Measurements from ENCODE around the gene BNC2. TPM values are rescaled to one million over a fixed set of nuclear protein-coding genes. Genes with fewer than 3 reads are reported as not detected.

BNC2 gene
- total and polyA plus RNA-seq, 2 donors (not counting 1 experiment from before 2014, with no cell fraction given): 34.7 to 39.1 TPM

DNA sequence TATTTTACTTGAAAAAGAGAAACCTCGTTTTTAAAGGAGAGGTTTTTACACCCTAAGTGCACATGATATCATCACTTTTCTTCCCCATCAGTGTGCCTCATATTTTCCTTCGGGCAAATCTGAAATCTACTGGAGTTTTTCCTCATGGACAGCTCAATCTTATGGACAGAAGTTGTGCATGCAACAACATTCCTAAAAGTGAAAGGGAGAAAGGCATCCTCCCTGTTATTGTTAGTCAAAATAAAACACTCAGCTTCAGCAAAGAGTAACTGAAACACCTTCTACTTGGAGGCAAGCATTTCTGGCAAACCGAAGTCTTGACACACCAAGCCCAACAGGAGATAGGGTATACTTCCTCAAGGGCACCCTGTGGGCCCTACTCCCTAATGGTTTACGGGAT lies 217.9 kb downstream of the BNC2 start:
- H3K4me3 ChIP-seq (replicated peaks in 1 of 4; ENCODE audit: control extremely low read depth in 1 of 4, insufficient read depth in 1 of 4, low read depth in 3 of 4, low read length in 4 of 4): peak overlapping the region in 2 of 4 experiments; percentile 7 to 59
- no peaks in the 10 kb centered on the region for H4K20me1 ChIP-seq (ENCODE audit: control insufficient read depth, extremely low read depth, insufficient read depth, low read length)
- no peak overlapping the region for H3K9ac ChIP-seq (ENCODE audit: insufficient read depth, low read length)
- no peaks in the 10 kb centered on the region for H3K9me3 ChIP-seq (ENCODE audit: control insufficient read depth, insufficient read depth, low read depth, low read length)
- H3K27ac ChIP-seq (ENCODE audit: insufficient read depth, low read length): no peak overlapping the region
- H3K36me3 ChIP-seq (ENCODE audit: control insufficient read depth, insufficient read depth, low read length): no peaks in the 10 kb centered on the region
- no peak overlapping the region for H2AFZ ChIP-seq (ENCODE audit: low read length)
- peak in 1 of 2 donors; percentile 64 for DNase-seq (ENCODE audit: low read depth in 2 of 2)
- peaks cover 11% of the 10 kb centered on the region for H3K79me2 ChIP-seq (ENCODE audit: control insufficient read depth, insufficient read depth, low read length)
- peak overlapping the region; percentile 85 for H3K4me2 ChIP-seq (ENCODE audit: extremely low read depth, insufficient read depth, low read length)
- no peak for TF ChIP-seq EZH2 (IDR thresholded peaks at IDR 0.05; ENCODE audit: low read length, missing control alignments)
- H3K4me1 ChIP-seq (ENCODE audit: control insufficient read depth, extremely low read depth, insufficient read depth, low read length): peaks cover 5% of the 10 kb centered on the region
- no peaks in the 10 kb centered on the region for H3K27me3 ChIP-seq (ENCODE audit: control insufficient read depth, insufficient read depth, low read length)

DNA sequence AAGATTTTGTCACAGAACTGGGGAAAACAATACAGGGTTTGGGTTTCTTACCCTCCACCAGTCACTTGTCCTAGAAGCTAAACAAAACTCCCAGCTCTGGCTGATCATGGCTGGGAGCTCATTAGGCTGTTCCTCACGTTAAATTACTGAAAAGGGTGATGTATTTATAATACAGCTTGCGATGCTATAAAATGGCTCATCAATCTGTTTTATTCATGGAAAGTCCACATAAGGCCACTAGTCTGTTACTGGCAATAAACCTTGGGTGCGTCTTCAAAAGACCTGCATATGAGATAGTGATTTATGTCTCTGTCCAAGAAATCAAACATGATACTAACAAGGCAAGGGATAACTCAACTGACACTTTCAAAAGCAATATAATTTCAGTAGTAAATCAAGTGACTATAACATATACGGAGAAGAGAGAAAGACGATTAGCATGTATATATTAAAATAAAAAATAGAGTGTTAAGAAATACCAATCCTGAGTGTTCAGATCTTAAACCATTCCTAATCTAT lies 219.0 kb downstream of the BNC2 start:
- Histone ChIP-seq H3K9me3 (ENCODE audit: control insufficient read depth, insufficient read depth, low read depth, low read length) (no peaks in the 10 kb centered on the region), H3K27me3 (ENCODE audit: control insufficient read depth, insufficient read depth, low read length) (no peaks in the 10 kb centered on the region), H4K20me1 (ENCODE audit: control insufficient read depth, extremely low read depth, insufficient read depth, low read length) (no peaks in the 10 kb centered on the region), H3K4me1 (ENCODE audit: control insufficient read depth, extremely low read depth, insufficient read depth, low read length) (peaks cover 5% of the 10 kb centered on the region), H3K27ac (ENCODE audit: insufficient read depth, low read length) (no peak overlapping the region), H3K4me3 (replicated peaks in 1 of 4; ENCODE audit: control extremely low read depth in 1 of 4, insufficient read depth in 1 of 4, low read depth in 3 of 4, low read length in 4 of 4) (no peak overlapping the region), H3K36me3 (ENCODE audit: control insufficient read depth, insufficient read depth, low read length) (peaks cover 2% of the 10 kb centered on the region), H3K9ac (ENCODE audit: insufficient read depth, low read length) (no peak overlapping the region), H3K4me2 (ENCODE audit: extremely low read depth, insufficient read depth, low read length) (no peak overlapping the region), H2AFZ (ENCODE audit: low read length) (no peak overlapping the region), H3K79me2 (ENCODE audit: control insufficient read depth, insufficient read depth, low read length) (peaks cover 8% of the 10 kb centered on the region)
- TF ChIP-seq CTCF (conservative IDR thresholded peaks at IDR 0.05 in 1 of 2, IDR thresholded peaks at IDR 0.05 in 1 of 2; ENCODE audit: low read depth in 1 of 2, low read length in 2 of 2) (no peak), EZH2 (IDR thresholded peaks at IDR 0.05; ENCODE audit: low read length, missing control alignments) (no peak)
- DNase-seq (ENCODE audit: low read depth in 2 of 2): no peak

DNA sequence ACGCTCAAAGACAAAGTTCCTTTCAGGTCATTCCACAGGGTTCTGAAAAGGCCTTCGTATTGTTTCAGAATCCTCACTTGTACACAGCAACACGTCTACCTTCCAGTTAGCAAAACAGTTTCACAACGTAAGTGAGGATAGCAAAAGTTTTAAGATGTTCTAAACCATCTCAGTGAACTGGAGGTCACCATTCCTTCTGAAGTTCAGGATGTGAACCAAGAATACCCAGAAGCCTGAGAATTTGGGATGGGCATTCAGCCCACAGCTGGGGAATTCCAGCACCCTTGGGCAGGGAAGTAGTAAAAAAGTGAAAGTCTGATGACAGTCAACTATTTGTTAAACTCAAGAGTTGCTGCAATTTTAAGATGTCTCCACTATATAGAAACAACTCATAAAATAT lies 224.5 kb downstream of the BNC2 start:
- H3K4me1 ChIP-seq (ENCODE audit: control insufficient read depth, extremely low read depth, insufficient read depth, low read length): no peaks in the 10 kb centered on the region
- H3K9me3 ChIP-seq (ENCODE audit: control insufficient read depth, insufficient read depth, low read depth, low read length): no peaks in the 10 kb centered on the region
- TF ChIP-seq CTCF (conservative IDR thresholded peaks at IDR 0.05 in 1 of 2, IDR thresholded peaks at IDR 0.05 in 1 of 2; ENCODE audit: low read depth in 1 of 2, low read length in 2 of 2) (no peak), EZH2 (IDR thresholded peaks at IDR 0.05; ENCODE audit: low read length, missing control alignments) (no peak)
- no peak overlapping the region for H3K27ac ChIP-seq (ENCODE audit: insufficient read depth, low read length)
- H4K20me1 ChIP-seq (ENCODE audit: control insufficient read depth, extremely low read depth, insufficient read depth, low read length): no peaks in the 10 kb centered on the region
- H2AFZ ChIP-seq (ENCODE audit: low read length): no peak overlapping the region
- no peaks in the 10 kb centered on the region for H3K27me3 ChIP-seq (ENCODE audit: control insufficient read depth, insufficient read depth, low read length)
- no peak overlapping the region for H3K4me2 ChIP-seq (ENCODE audit: extremely low read depth, insufficient read depth, low read length)
- no peak overlapping the region for H3K9ac ChIP-seq (ENCODE audit: insufficient read depth, low read length)
- no peaks in the 10 kb centered on the region for H3K79me2 ChIP-seq (ENCODE audit: control insufficient read depth, insufficient read depth, low read length)
- DNase-seq (ENCODE audit: low read depth in 2 of 2): no peak
- no peak overlapping the region for H3K4me3 ChIP-seq (replicated peaks in 1 of 4; ENCODE audit: control extremely low read depth in 1 of 4, insufficient read depth in 1 of 4, low read depth in 3 of 4, low read length in 4 of 4)
- peaks cover 2% of the 10 kb centered on the region for H3K36me3 ChIP-seq (ENCODE audit: control insufficient read depth, insufficient read depth, low read length)

All from fibroblast of lung (primary cell).